ENCODE data around the gene BCL7C. TPM values are rescaled to one million over a fixed set of nuclear protein-coding genes. Genes with fewer than 3 reads are reported as not detected.

Gene BCL7C
- total and polyA plus RNA-seq, 2 of the 13 experiments (the other 11 are each of a cell fraction or from before 2014, with no cell fraction given): 17.7 to 33.8 TPM

GRCh38 chr16:30893417-30893743 lies 497 bp downstream of the BCL7C start (continued):
- TF ChIP-seq IRF9 (CRISPR knock-in tag; IDR thresholded peaks at IDR 0.05; ENCODE audit: borderline replicate concordance) (0 out of 2 replicates have a peak, but pooled peaks have one; percentile 24), ZNF713 (CRISPR knock-in tag; IDR thresholded peaks at IDR 0.05) (peak; percentile 25; the same call in 1 of the 2 replicates), ZBTB21 (CRISPR knock-in tag; IDR thresholded peaks at IDR 0.05) (no peak), ZNF616 (CRISPR knock-in tag; IDR thresholded peaks at IDR 0.05; ENCODE audit: low read depth) (peak; percentile 8; the same call in 1 of the 2 replicates), NFYB (CRISPR knock-in tag; IDR thresholded peaks at IDR 0.05) (no peak), DR1 (CRISPR knock-in tag; IDR thresholded peaks at IDR 0.05) (no peak), ZNF773 (CRISPR knock-in tag; IDR thresholded peaks at IDR 0.05; ENCODE audit: borderline replicate concordance) (peak; percentile 12; the same call in 1 of the 2 replicates), JUN (CRISPR knock-in tag; IDR thresholded peaks at IDR 0.05) (no peak), ZNF256 (CRISPR knock-in tag; conservative IDR thresholded peaks at IDR 0.05) (0 out of 2 replicates have a peak, but pooled peaks have one; percentile 43), NRL (CRISPR knock-in tag; IDR thresholded peaks at IDR 0.05; ENCODE audit: borderline replicate concordance) (0 out of 2 replicates have a peak, but pooled peaks have one; percentile 39), THRA (CRISPR knock-in tag; IDR thresholded peaks at IDR 0.05; ENCODE audit: borderline replicate concordance) (no peak), ZNF331 (CRISPR knock-in tag; IDR thresholded peaks at IDR 0.05) (no peak), JUNB (CRISPR knock-in tag; IDR thresholded peaks at IDR 0.05; ENCODE audit: borderline replicate concordance) (no peak), POGK (CRISPR knock-in tag; conservative IDR thresholded peaks at IDR 0.05) (no peak), PATZ1 (CRISPR knock-in tag; IDR thresholded peaks at IDR 0.05) (no peak), ONECUT2 (CRISPR knock-in tag; IDR thresholded peaks at IDR 0.05) (no peak), JDP2 (CRISPR knock-in tag; IDR thresholded peaks at IDR 0.05; ENCODE audit: borderline replicate concordance) (no peak), ZNF225 (CRISPR knock-in tag; IDR thresholded peaks at IDR 0.05) (no peak), ZNF704 (CRISPR knock-in tag; IDR thresholded peaks at IDR 0.05; ENCODE audit: borderline replicate concordance) (no peak), BRF2 (CRISPR knock-in tag; IDR thresholded peaks at IDR 0.05) (no peak), ZNF563 (CRISPR knock-in tag; IDR thresholded peaks at IDR 0.05) (no peak), HHEX (CRISPR knock-in tag; IDR thresholded peaks at IDR 0.05) (no peak), HES4 (CRISPR knock-in tag; IDR thresholded peaks at IDR 0.05; ENCODE audit: borderline replicate concordance) (peak; percentile 25; the same call in 1 of the 2 replicates)

All from HepG2 (cell line).